HG03103 (cell line): ENCODE measurements around the gene HMGXB4.

Experiments used
- ATAC-seq: cut with Tn5 transposase; IDR thresholded peaks from one replicate; pipeline ENCODE4 v1.9.1; 2021; ENCODE audit warnings: low read depth; ENCODE audit not compliant: unreplicated experiment

Gene HMGXB4

GRCh38 chr22:35257002-35257320 lies 332 bp upstream of the HMGXB4 start:
- no peak for ATAC-seq

- ATAC-seq = no peak
Measured at GRCh38 chr22:35258191-35258988, 1.1 kb downstream of the HMGXB4 start.

DNA sequence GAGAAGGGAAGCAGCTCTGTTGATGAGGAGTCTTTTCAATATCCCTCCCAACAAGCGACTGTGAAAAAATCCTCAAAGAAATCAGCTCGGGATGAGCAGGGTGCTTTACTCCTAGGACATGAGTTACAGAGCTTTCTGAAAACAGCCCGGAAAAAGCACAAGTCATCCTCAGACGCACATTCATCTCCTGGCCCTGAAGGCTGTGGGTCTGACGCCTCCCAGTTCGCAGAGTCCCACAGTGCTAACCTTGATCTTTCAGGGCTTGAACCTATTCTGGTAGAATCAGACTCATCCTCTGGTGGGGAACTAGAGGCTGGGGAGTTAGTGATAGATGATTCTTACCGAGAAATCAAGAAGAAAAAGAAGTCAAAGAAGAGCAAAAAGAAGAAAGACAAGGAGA lies 7.7 kb downstream of the HMGXB4 start:
- ATAC-seq = no peak

DNA sequence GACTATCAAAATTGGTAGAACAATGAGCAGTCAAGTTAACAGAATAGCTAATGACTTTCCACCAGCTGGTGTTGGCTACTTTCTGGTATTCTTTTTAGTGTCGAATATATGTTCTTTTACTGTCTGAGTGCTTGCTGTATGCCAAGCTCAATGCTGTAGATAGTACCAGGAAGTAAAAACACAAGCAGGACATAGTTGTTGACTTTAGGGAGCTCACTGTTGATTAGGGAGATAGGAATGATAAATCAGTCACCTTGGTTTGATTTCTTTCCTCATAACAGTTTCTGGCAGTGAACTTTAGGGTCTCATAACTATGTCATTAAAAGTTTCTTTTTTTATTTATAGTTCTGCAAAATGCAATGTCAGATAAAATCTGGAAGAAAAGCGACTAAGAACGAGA lies 9.0 kb downstream of the HMGXB4 start:
- ATAC-seq = no peak

- ATAC-seq = no peak
Measured at GRCh38 chr22:35269630-35270029, 12.3 kb downstream of the HMGXB4 start.

DNA sequence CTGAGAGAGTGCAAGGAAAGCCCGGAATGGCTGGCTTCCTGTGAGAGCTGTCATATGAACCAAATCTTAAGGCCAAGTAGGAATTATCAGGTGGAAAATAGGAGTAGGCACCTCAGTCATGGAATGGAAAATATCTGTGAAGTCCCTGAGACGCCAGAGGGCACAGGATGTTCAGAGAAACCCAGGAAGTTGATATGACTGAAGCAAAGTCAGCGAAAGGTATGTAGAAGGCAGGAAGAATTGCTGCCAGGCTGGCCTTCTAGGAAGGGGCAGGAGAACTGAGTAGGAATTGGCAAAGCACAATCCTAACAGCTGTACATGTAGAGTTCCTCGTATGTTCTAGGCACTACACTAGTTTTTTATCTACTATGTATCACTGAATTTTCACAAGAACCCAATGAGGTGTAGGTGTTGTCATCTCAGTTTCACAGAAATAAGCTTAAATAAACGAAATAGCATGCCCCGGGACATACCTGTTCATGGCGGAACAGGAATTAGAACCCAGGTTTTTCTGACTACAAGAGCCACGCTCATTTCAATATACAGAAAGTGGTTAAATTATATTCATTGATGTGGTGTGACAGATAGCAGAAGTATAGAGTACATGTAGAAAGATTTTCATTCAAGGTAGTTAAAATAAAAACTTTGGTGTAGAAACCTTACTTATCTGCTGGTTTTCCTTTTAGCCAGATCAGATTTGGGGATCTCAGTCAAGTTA lies 17.0 kb downstream of the HMGXB4 start:
- ATAC-seq = no peak

DNA sequence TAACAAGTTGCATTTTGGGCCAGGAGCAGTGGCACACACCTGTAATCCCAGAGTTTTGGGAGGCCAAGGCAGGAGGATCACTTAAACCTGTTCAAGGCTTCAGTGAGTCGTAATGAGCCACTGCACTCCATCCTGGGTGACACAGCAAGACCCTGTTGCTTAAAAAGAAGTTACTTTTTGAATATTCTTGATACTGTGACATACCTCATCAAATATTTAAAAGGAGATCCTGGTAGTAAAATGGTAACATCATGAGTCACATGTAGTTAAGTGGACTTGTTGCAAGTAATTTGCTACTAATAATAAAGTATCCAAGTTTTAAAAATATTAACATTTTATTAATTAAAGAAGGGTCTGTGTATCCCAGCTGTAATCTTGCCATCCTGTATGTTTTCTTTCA lies 18.3 kb downstream of the HMGXB4 start:
- ATAC-seq = no peak

GRCh38 chr22:35276019-35276418 lies 18.7 kb downstream of the HMGXB4 start:
- ATAC-seq = no peak

DNA sequence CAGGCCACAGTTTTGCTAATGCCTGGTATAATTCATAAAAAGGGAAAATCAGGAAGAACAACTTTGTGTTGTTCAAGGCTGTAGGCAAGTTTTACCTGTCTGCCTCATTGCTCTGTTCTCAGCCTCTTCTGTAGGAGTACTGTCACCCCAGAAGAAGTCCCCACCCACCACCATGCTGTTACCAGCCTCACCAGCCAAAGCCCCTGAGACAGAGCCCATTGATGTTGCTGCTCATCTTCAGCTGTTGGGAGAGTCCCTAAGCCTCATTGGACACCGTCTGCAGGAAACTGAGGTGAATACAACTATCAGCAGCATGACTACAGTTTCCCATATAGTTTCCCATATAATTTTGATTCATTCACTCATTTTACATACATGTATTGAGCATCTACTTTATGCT lies 30.8 kb downstream of the HMGXB4 start:
- no peak for ATAC-seq

- no peak for ATAC-seq
Measured at GRCh38 chr22:35292786-35293185, 35.5 kb downstream of the HMGXB4 start.

DNA sequence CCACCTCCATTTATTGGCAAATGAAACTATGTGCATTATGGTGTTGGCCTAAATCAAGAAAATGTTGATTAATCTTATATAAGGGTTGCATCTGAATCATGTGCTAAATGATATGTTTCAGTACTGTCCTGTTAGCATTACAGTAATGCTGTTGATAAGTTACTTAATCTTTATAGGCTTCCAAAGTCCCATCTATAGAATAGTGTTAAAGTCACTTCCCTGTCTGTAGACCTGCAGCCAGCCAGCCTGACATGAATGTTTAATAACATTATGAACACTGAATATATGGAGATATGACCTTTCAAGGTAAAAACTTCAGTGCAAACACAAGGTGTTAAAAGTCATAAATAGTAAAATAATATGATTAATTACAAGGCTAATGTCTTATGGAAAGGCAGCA lies 38.8 kb downstream of the HMGXB4 start:
- no peak for ATAC-seq

GRCh38 chr22:35299217-35299672 lies 42.0 kb downstream of the HMGXB4 start:
- peak; percentile 7 for ATAC-seq

- peak; percentile 95 for ATAC-seq
Measured at GRCh38 chr22:35299673-35300499, 42.6 kb downstream of the HMGXB4 start, which contains the start of gene TOM1. TSS of gene TOM1 (plus strand) at chr22:35299894. CDS start at chr22:35299929, 35 bp downstream.

GRCh38 chr22:35301372-35301874 lies 44.1 kb downstream of the HMGXB4 start:
- ATAC-seq = no peak

- ATAC-seq = no peak
Measured at GRCh38 chr22:35303029-35303624, 45.8 kb downstream of the HMGXB4 start.

DNA sequence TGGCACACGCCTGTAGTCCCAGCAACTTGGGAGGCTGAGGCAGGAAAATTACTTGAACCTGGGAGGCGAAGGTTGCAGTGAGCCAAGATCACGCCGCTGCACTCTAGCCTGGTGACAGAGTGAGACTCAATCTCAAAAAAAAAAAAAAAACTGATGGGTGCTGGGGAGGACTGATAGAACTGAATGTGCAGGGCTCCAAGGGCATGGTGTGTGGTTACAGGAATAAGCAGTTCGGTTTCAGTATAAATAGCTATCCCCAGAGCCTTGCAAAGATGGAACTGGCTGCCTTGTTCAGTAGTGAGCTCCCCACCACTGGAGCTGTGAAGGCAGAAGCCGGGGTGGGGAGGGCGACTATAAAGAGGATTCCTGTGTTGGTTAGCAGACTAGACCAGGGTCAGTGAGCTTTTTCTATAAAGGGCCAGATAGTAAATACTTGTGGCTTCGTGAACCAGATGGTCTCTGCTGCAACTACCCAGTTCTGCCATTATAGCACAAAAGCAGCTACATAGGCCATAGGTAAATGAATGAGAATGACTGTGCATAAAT lies 48.3 kb downstream of the HMGXB4 start:
- ATAC-seq = no peak

DNA sequence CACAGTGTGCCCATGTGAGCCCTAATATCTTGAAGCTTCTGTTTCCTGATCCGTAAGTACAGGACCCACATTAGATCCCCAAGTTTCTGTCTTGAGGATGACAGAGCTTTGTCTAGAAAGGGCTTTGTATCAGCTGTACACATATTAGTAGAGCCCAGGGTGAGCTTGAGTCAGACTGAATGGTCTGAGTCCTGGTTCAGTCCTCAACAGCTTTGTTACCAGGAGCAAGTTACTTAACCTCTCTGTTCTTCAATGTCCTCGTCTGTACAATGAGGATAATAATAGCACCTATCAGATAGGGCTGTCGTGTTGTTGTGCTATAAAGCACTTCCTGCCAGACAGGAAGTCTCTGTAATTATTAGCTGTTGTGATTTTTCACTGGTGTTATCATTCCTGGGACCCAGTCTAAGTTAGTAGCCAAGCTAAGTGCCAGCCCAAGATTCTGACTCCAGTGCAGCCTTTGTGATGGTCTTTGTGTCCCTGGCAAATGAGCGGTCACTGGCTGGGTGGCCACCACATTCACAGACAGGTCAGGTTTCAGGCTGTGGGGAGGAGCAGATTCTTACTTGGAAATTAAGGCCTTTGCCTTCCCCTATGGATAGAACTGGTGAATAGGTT lies 49.2 kb downstream of the HMGXB4 start:
- ATAC-seq = no peak

DNA sequence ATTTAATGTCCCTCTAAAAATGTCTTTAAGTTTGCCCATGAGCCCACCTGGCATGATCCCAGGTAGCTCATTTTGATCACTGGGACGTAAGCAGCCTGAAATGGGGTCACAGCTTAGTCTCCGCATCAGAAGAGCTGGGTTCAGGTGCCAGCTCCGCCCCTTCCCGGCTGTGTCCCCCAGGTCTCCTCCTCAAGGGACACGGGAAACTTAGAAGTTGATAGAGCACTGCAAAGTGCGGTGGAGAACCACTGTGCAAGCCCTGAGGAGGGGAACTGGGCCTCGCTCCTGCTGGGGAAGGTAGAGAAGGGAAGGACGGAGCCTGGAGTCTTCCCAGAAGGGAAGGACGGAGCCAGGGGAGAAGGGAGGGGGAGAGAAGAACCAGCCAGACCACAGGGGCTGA lies 50.1 kb downstream of the HMGXB4 start:
- no peak for ATAC-seq

DNA sequence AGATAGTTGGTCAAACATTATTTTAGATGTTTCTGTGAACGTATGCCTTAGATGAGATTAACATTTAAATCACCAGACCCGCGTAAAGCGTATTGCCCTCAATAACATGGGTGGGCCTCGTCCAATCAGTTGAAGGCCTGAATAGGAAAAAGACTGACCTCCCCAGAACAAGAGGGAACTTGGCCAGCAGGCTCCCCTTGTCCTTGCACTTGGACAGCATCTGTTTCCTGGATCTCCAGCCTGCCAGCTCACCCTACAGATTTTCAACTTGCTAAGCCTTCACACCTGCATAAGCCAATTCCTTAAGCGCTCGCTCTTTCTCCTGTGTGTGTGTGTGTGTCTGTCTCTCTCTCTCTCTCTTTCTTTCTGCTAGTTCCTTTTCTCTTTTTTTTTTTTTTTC lies 50.6 kb downstream of the HMGXB4 start:
- no peak for ATAC-seq

DNA sequence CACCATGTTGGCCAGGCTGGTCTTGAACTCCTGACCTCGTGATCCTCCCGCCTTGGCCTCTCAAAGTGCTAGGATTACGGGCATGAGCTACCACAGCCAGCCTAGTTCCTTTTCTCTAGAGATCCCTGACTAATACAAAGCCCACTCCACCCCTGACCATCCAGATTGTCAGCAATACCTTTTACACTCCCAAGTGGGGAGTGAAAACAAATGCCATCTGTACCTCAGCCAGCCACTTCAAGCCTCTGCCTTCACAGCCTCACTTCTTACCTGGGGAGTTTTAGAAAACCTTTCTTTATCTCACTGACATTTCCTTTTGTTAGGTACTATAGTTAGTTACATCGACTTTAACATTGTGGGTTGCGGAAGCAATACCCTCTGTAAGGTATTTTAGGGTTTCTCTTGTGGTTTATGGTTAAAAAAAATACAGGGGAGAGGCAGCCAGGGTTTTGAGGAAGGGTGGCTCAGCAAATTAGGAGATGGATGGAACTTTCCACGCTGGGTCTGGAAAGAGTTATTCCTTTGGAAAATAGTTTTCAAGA lies 51.3 kb downstream of the HMGXB4 start:
- peak; percentile 28 for ATAC-seq
